ENCODE results near the gene RNF208.

RNF208 gene

GRCh38 chr9:137189297-137190295, 32.4 kb downstream of the RNF208 start:
- no peak for DNase-seq

- peak; percentile 87 for DNase-seq
These were observed 33.3 kb downstream of the RNF208 start, which contains the start of the genes ANAPC2 and SSNA1 for GRCh38 chr9:137188490-137189296. TSS of gene ANAPC2 (minus strand) at chr9:137188560. CDS start at chr9:137188532, 28 bp downstream. TSS of gene SSNA1 (plus strand) at chr9:137188676. CDS start at chr9:137188727, 51 bp downstream.

GRCh38 chr9:137188086-137188489, 34.0 kb downstream of the RNF208 start:
- DNase-seq = no peak

- no peak for DNase-seq
These were observed 34.7 kb downstream of the RNF208 start for GRCh38 chr9:137187386-137187785.

- no peak for DNase-seq
These were observed 35.7 kb downstream of the RNF208 start for GRCh38 chr9:137186385-137186784.

GRCh38 chr9:137185921-137186320, 36.1 kb downstream of the RNF208 start:
- DNase-seq = no peak

GRCh38 chr9:137184881-137185660, 37.0 kb downstream of the RNF208 start:
- no peak for DNase-seq

GRCh38 chr9:137183980-137184595, 38.0 kb downstream of the RNF208 start:
- DNase-seq = no peak

GRCh38 chr9:137182836-137183235, 39.2 kb downstream of the RNF208 start:
- DNase-seq = no peak

GRCh38 chr9:137181680-137182079, 40.4 kb downstream of the RNF208 start:
- DNase-seq = no peak

GRCh38 chr9:137180491-137180890, 41.5 kb downstream of the RNF208 start:
- DNase-seq = no peak

- DNase-seq = no peak
These were observed 42.3 kb downstream of the RNF208 start for GRCh38 chr9:137179761-137180160.

GRCh38 chr9:137178939-137179630, 43.0 kb downstream of the RNF208 start:
- no peak for DNase-seq

GRCh38 chr9:137178201-137178938, 43.7 kb downstream of the RNF208 start:
- DNase-seq = no peak

GRCh38 chr9:137176302-137177182, 45.5 kb downstream of the RNF208 start:
- no peak for DNase-seq

- no peak for DNase-seq
These were observed 46.6 kb downstream of the RNF208 start for GRCh38 chr9:137175345-137175961.

- DNase-seq = no peak
These were observed 47.2 kb downstream of the RNF208 start for GRCh38 chr9:137174722-137175293.

GRCh38 chr9:137173796-137174664, 48.0 kb downstream of the RNF208 start:
- no peak for DNase-seq

Data from NCI-H748 treated with DMSO at 0.1 percent for 48 hours (cell line).